ENCODE data around the gene LRRC52. TPM values are rescaled to one million over a fixed set of nuclear protein-coding genes. Genes with fewer than 3 reads are reported as not detected.

The LRRC52 gene
- total RNA-seq, 6 experiments from 2014 or later, result not detected

- H3K27ac ChIP-seq, result no peak overlapping the region
- no peak overlapping the region for H3K4me3 ChIP-seq
- no peaks in the 10 kb centered on the region for H3K9me3 ChIP-seq
- 81% methylated on average over 1 of the region's 1 CpG for WGBS (ENCODE audit: insufficient coverage, low coverage, low lambda C conversion rate, missing lambda C conversion rate)
- DNase-seq (no peak), ATAC-seq (no peak)
- H3K27me3 ChIP-seq, result no peaks in the 10 kb centered on the region
- TF ChIP-seq POLR2A (IDR thresholded peaks at IDR 0.05) (no peak), CTCF (IDR thresholded peaks at IDR 0.05) (no peak)
- no peaks in the 10 kb centered on the region for H3K36me3 ChIP-seq
- no peaks in the 10 kb centered on the region for H3K4me1 ChIP-seq
- intact Hi-C loops (cut with DNase I), result no loop called here
Observed at GRCh38 chr1:165573787-165574186, 30.0 kb downstream of the LRRC52 start.

- H3K4me3 ChIP-seq, result no peak overlapping the region
- TF ChIP-seq CTCF (IDR thresholded peaks at IDR 0.05) (no peak), POLR2A (IDR thresholded peaks at IDR 0.05) (no peak)
- ATAC-seq, result no peak
- H3K27me3 ChIP-seq, result no peaks in the 10 kb centered on the region
- no peaks in the 10 kb centered on the region for H3K36me3 ChIP-seq
- H3K4me1 ChIP-seq, result no peaks in the 10 kb centered on the region
- no peak for DNase-seq
- H3K9me3 ChIP-seq, result no peaks in the 10 kb centered on the region
- intact Hi-C loops (cut with DNase I), result no loop called here
- no peak overlapping the region for H3K27ac ChIP-seq
Observed at GRCh38 chr1:165574295-165574694, 30.5 kb downstream of the LRRC52 start.

- H3K27me3 ChIP-seq, result no peaks in the 10 kb centered on the region
- DNase-seq (no peak), ATAC-seq (no peak)
- TF ChIP-seq CTCF (IDR thresholded peaks at IDR 0.05), result no peak
- no peaks in the 10 kb centered on the region for H3K36me3 ChIP-seq
- H3K27ac ChIP-seq, result no peak overlapping the region
- H3K9me3 ChIP-seq, result no peaks in the 10 kb centered on the region
- intact Hi-C loops (cut with DNase I), result no loop called here
- WGBS (ENCODE audit: insufficient coverage, low coverage, low lambda C conversion rate, missing lambda C conversion rate), result 20% methylated on average over 3 of the region's 4 CpGs
- H3K4me3 ChIP-seq, result no peak overlapping the region
- no peaks in the 10 kb centered on the region for H3K4me1 ChIP-seq
Observed at GRCh38 chr1:165575468-165576099, 31.8 kb downstream of the LRRC52 start.

GRCh38 chr1:165576536-165576935 is 32.7 kb downstream of the LRRC52 start:
- Histone ChIP-seq H3K27ac (no peak overlapping the region), H3K9me3 (no peaks in the 10 kb centered on the region), H3K4me3 (no peak overlapping the region), H3K36me3 (no peaks in the 10 kb centered on the region), H3K27me3 (no peaks in the 10 kb centered on the region), H3K4me1 (no peaks in the 10 kb centered on the region)
- WGBS (ENCODE audit: insufficient coverage, low coverage, low lambda C conversion rate, missing lambda C conversion rate), result 61% methylated on average over 2 of the region's 2 CpGs
- intact Hi-C loops (cut with DNase I), result no loop called here
- no peak for DNase-seq
- TF ChIP-seq POLR2A (IDR thresholded peaks at IDR 0.05), result no peak
- no peak for TF ChIP-seq CTCF (IDR thresholded peaks at IDR 0.05)
- ATAC-seq, result no peak

GRCh38 chr1:165577707-165578106 is 33.9 kb downstream of the LRRC52 start:
- H3K4me1 ChIP-seq, result no peaks in the 10 kb centered on the region
- intact Hi-C loops (cut with DNase I), result no loop called here
- H3K36me3 ChIP-seq, result no peaks in the 10 kb centered on the region
- H3K4me3 ChIP-seq, result no peak overlapping the region
- TF ChIP-seq CTCF (IDR thresholded peaks at IDR 0.05) (no peak), POLR2A (IDR thresholded peaks at IDR 0.05) (no peak)
- DNase-seq, result no peak
- no peaks in the 10 kb centered on the region for H3K9me3 ChIP-seq
- no peak for ATAC-seq
- no peak overlapping the region for H3K27ac ChIP-seq
- H3K27me3 ChIP-seq, result no peaks in the 10 kb centered on the region
- WGBS (ENCODE audit: insufficient coverage, low coverage, low lambda C conversion rate, missing lambda C conversion rate), result 71% methylated on average over 3 of the region's 3 CpGs
